ENCODE data around the gene ZNF581. TPM values are rescaled to one million over a fixed set of nuclear protein-coding genes. Genes with fewer than 3 reads are reported as not detected.
A peak's percentile ranks its signal among the peaks of the same experiment; 100 is the strongest.

Gene ZNF581
- total RNA-seq, 2 donors from 2014 or later: 6.7 to 23.8 TPM

- H3K27ac ChIP-seq: no peak overlapping the region
- ATAC-seq (ENCODE audit: insufficient number of reproducible peaks, low FRiP score, low read depth) (no peak), DNase-seq (ENCODE audit: low spot score) (no peak)
- TF ChIP-seq CTCF (IDR thresholded peaks at IDR 0.05): peak; percentile 11
- H3K4me3 ChIP-seq: no peak overlapping the region
- H3K4me1 ChIP-seq (ENCODE audit: control insufficient read depth in 1 of 2, low read depth in 2 of 2): peaks cover 60 to 65% of the 10 kb centered on the region in 2 donors
- H3K9me3 ChIP-seq: no peaks in the 10 kb centered on the region
- H3K27me3 ChIP-seq (replicated peaks; ENCODE audit: insufficient read depth): no peaks in the 10 kb centered on the region
- H3K36me3 ChIP-seq: peaks cover 4% of the 10 kb centered on the region
These were observed 4.5 kb upstream of the ZNF581 start for GRCh38 chr19:55638864-55639359.

- peak overlapping the region; percentile 96 for H3K4me3 ChIP-seq
- DNase-seq (ENCODE audit: low spot score): no peak
- H3K36me3 ChIP-seq: peaks cover 6% of the 10 kb centered on the region
- peaks cover 64 to 71% of the 10 kb centered on the region in 2 donors for H3K4me1 ChIP-seq (ENCODE audit: control insufficient read depth in 1 of 2, low read depth in 2 of 2)
- H3K27me3 ChIP-seq (replicated peaks; ENCODE audit: insufficient read depth): no peaks in the 10 kb centered on the region
- TF ChIP-seq CTCF (IDR thresholded peaks at IDR 0.05): peak; percentile 52
- H3K9me3 ChIP-seq: no peaks in the 10 kb centered on the region
- peak overlapping the region; percentile 89 to 92 for H3K27ac ChIP-seq
- no peak for ATAC-seq (ENCODE audit: insufficient number of reproducible peaks, low FRiP score, low read depth)
These were observed 3.3 kb upstream of the ZNF581 start for GRCh38 chr19:55640043-55640576.

- Histone ChIP-seq H3K36me3 (peaks cover 10% of the 10 kb centered on the region), H3K4me1 (ENCODE audit: control insufficient read depth in 1 of 2, low read depth in 2 of 2) (peaks cover 62 to 69% of the 10 kb centered on the region in 2 donors), H3K27ac (peak within 1 kb of the TSS; percentile 89 to 92), H3K9me3 (no peaks in the 10 kb centered on the region), H3K4me3 (peak within 1 kb of the TSS; percentile 96), H3K27me3 (replicated peaks; ENCODE audit: insufficient read depth) (no peaks in the 10 kb centered on the region)
- ATAC-seq (ENCODE audit: insufficient number of reproducible peaks, low FRiP score, low read depth) (peak; percentile 25), DNase-seq (ENCODE audit: low spot score) (no peak)
- no peak for TF ChIP-seq CTCF (IDR thresholded peaks at IDR 0.05)
These were observed 2.6 kb upstream of the ZNF581 start, which contains the start of gene ZNF580 for GRCh38 chr19:55640577-55641425. TSS of gene ZNF580 (plus strand) at chr19:55641002. CDS start at chr19:55642509, 1,507 bp downstream.

GRCh38 chr19:55641426-55642152, 1.9 kb upstream of the ZNF581 start:
- Histone ChIP-seq H3K27me3 (replicated peaks; ENCODE audit: insufficient read depth) (no peaks in the 10 kb centered on the region), H3K9me3 (no peaks in the 10 kb centered on the region), H3K27ac (peak overlapping the region; percentile 89 to 92), H3K4me3 (peak overlapping the region; percentile 96), H3K36me3 (peaks cover 10% of the 10 kb centered on the region), H3K4me1 (ENCODE audit: control insufficient read depth in 1 of 2, low read depth in 2 of 2) (peaks cover 54 to 61% of the 10 kb centered on the region in 2 donors)
- ATAC-seq (ENCODE audit: insufficient number of reproducible peaks, low FRiP score, low read depth) (no peak), DNase-seq (ENCODE audit: low spot score) (no peak)
- no peak for TF ChIP-seq CTCF (IDR thresholded peaks at IDR 0.05)

Measured in thoracic aorta (tissue), 2 donors.